ENCODE measurements around the gene KLF5. TPM values are rescaled to one million over a fixed set of nuclear protein-coding genes. Genes with fewer than 3 reads are reported as not detected.

The KLF5 gene
- total RNA-seq, 2 donors from 2014 or later, result 1.1 to 1.9 TPM

DNA sequence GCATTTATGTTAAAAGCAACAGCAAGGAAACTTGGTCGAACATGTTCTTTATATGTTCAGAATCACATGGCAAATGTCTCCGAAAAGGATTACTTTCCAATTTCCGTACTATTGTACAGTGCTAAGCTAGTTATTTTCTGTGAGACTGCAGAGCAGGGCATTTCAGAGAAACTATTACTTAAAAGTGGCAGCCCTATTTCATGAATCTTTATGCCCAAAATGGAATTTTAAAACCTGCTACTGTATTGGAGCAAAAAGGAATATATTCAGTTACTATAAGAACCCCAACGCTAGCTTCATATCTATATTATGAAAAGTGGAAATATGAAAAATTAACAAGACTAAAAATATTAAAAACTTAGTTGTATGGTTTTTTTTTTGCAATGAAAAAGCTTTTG lies 2.2 kb upstream of the KLF5 start:
- H3K36me3 Mint-ChIP-seq, result no peaks in the 10 kb centered on the region

GRCh38 chr13:73057284-73058063 lies 1.3 kb upstream of the KLF5 start:
- ATAC-seq (no peak), DNase-seq (ENCODE audit: low spot score in 2 of 2) (no peak)
- Mint-ChIP-seq H3K9me3 (no peaks in the 10 kb centered on the region), H3K36me3 (no peaks in the 10 kb centered on the region), H3K27ac (no peak overlapping the region)

More for the DNA sequence above, 2.2 kb upstream of the KLF5 start:
- no peak for DNase-seq (ENCODE audit: low spot score in 2 of 2)
- H3K27ac Mint-ChIP-seq, result no peak overlapping the region
- ATAC-seq, result no peak
- H3K9me3 Mint-ChIP-seq, result no peaks in the 10 kb centered on the region

DNA sequence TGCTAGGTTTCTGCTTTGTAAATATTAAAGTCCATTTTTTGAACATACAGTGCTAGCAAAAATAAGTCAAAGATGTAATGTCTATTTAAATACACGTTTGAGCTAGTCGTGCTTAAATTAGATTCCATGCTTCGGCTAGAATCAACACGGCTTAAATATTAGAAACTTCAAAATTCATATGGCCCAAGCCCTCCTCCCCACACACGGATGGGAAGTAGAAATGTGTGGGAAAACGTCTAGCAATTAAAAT lies 816 bp upstream of the KLF5 start:
- no peak overlapping the region for H3K27ac Mint-ChIP-seq
- H3K9me3 Mint-ChIP-seq, result no peaks in the 10 kb centered on the region
- H3K36me3 Mint-ChIP-seq, result no peaks in the 10 kb centered on the region
- DNase-seq (ENCODE audit: low spot score in 2 of 2) (no peak), ATAC-seq (no peak)

DNA sequence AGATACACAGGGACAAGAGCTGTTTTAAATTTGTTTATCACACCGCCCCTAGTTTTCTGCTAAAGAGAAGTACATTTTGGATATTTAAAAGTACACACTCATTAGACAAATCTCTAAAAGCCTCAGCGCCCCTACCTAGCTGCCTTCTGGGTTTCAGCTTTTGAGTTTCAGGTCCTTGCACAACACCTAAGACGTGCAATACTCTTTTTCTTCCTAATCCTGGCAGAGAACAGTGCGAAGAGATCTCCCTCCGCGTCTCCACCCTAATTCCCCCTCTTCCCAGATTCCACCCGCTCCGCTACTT lies 421 bp upstream of the KLF5 start:
- peak overlapping the region in 1 of 2 donors; percentile 6 for H3K27ac Mint-ChIP-seq
- H3K36me3 Mint-ChIP-seq, result no peaks in the 10 kb centered on the region
- ATAC-seq, result no peak

DNA sequence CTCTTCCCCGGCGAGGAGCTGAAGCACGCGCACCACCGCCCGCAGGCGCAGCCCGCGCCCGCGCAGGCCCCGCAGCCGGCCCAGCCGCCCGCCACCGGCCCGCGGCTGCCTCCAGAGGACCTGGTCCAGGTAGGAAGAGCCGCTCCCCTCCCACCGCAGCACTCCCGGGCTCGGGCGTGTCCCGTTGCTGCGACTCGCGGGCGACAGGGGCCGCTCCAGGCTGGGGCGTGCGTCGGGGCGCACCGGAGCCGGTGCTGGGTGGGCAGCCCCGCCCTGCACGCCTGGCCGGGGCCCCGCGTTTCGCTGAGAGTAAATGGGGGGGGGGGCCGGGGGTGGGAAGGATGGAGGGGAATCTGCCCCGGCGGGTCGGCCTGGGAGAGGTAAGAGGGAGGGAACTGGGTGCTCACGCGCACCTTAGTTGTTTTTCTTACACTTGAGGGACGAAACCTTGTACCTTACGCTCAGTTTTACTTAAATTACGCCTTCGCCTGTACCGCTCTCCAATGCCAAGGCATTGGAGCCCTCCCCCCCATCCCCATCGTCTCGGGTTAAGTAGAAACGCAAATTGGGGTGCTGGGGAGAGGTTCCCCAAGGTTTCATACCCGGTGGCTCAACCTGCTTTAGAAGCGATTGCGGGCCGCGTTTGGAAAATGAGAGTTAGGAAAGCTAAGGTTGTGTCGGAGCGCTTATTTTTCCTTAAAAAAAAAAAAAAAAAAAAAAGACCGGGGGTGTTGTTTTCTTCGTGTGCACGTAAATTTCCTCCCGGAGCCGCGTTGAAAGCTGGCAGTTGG lies 850 bp downstream of the KLF5 start:
- ATAC-seq (peak; percentile 36 to 47), DNase-seq (ENCODE audit: low spot score in 2 of 2) (peak in 1 of 2 donors; percentile 58)
- Mint-ChIP-seq H3K27ac (peak overlapping the region in 1 of 2 donors; percentile 44), H3K9me3 (no peaks in the 10 kb centered on the region), H3K36me3 (no peaks in the 10 kb centered on the region)

More for the DNA sequence above, 421 bp upstream of the KLF5 start:
- H3K9me3 Mint-ChIP-seq, result no peaks in the 10 kb centered on the region
- no peak for DNase-seq (ENCODE audit: low spot score in 2 of 2)

DNA sequence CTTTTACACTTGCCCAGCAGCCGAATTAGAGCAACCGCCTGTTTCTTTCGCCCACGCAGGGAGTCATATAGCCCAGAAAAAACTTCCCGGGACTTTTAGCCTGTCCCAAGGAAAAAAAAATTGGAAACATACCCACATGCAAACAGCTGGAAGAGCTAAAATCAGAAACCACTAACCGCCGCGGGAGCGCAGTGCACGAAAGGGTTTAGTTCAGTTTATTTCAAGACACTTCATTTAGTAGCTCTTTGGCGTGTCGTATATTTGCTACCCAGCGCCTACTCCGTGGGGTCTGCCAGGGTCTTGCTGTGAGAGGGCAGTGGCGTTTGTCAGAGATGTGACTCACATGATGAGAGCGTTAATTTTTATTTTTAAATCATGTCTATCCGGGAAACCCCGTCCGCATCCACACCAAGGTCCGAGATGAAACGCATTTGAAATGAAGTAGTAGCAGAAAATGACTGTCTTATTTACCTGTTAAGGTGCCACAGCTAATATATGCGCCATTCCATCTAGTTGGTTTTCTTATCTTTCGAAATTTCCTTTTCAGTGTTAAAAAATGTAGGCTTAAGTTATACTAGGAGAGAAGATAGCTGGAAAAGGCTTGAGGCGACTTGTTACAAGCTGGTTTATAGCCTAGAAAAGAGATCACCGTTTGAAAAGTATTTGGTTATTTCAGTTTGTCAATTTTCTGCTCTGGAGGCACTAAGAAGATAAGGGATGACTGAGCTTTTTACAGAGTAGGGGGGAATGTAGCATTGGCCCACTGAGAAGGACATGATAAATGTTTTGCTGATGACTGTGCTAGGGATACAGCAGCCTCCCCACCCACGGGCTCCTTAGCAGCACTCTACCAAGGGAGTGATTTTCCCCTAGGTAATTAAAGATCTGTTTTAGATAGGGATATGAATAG lies 1.7 kb downstream of the KLF5 start:
- no peak overlapping the region for H3K27ac Mint-ChIP-seq
- H3K36me3 Mint-ChIP-seq, result no peaks in the 10 kb centered on the region
- peak in 1 of 2 donors; percentile 7 for DNase-seq (ENCODE audit: low spot score in 2 of 2)
- no peaks in the 10 kb centered on the region for H3K9me3 Mint-ChIP-seq
- ATAC-seq, result no peak

DNA sequence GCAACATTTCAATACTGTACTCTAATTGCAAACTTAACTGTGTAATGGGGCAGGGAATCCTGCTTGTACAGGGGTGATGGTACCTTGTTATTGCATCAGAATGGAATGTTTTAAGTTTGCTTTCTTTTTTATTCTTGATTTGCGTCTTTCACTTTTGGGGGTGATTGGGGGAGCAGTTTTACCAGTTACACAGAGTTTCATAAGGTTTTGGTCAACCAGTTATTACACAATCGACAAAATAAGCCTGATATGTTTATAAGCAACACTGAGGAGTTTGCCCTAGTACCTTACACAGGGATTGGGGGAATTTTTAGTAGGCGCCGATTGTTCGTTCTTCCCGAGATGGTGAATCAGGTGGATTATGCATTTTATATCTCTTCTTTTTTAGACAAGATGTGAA lies 2.7 kb downstream of the KLF5 start:
- ATAC-seq, result no peak
- no peaks in the 10 kb centered on the region for H3K9me3 Mint-ChIP-seq
- no peaks in the 10 kb centered on the region for H3K36me3 Mint-ChIP-seq
- no peak for DNase-seq (ENCODE audit: low spot score in 2 of 2)
- H3K27ac Mint-ChIP-seq, result no peak overlapping the region

GRCh38 chr13:73061876-73062275 lies 3.1 kb downstream of the KLF5 start:
- ATAC-seq, result no peak

GRCh38 chr13:73062468-73062867 lies 3.7 kb downstream of the KLF5 start:
- DNase-seq (ENCODE audit: low spot score in 2 of 2) (no peak), ATAC-seq (no peak)
- Mint-ChIP-seq H3K9me3 (no peaks in the 10 kb centered on the region), H3K36me3 (no peaks in the 10 kb centered on the region), H3K27ac (no peak overlapping the region)

More at GRCh38 chr13:73061876-73062275, 3.1 kb downstream of the KLF5 start:
- Mint-ChIP-seq H3K27ac (no peak overlapping the region), H3K36me3 (no peaks in the 10 kb centered on the region), H3K9me3 (no peaks in the 10 kb centered on the region)
- DNase-seq (ENCODE audit: low spot score in 2 of 2), result no peak

DNA sequence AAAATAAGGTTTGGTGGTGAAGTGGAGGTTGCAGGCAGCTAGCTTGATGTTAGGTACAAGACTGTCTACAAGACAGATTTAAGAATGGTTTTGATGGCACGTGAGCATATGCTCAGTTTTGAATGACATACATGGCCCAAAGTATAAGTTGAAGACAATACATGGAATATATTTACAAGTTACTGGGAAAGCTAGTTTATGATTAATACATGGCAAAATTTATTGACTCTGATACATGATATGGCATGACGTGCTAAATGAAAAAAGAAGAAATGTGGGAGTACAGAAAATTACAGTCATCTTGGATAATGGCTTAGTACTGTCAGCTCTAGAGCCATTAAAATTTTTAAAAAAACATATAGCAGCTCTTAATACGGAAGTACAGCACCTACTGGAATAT lies 4.4 kb downstream of the KLF5 start:
- H3K36me3 Mint-ChIP-seq, result no peaks in the 10 kb centered on the region
- H3K9me3 Mint-ChIP-seq, result no peaks in the 10 kb centered on the region
- no peak for ATAC-seq
- no peak for DNase-seq (ENCODE audit: low spot score in 2 of 2)
- no peak overlapping the region for H3K27ac Mint-ChIP-seq

DNA sequence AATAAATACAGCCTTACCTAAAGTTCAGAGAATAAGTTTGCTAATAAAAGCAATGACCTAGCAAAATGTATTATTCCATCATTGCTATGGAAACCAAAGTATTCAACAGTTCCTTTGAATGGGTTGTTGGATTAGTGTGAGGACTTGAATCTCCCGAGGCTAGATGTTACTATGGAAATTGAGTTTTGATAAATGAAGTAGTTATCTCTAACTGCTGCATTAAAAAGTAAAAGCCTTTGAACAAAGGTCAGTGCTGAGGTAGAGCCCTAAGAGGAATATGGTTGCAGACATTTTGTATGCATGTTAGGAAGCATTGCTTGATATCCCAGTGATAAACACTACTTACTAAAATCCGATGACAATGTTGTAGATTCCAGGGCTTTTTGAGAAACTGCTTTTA lies 6.2 kb downstream of the KLF5 start:
- ATAC-seq (no peak), DNase-seq (ENCODE audit: low spot score in 2 of 2) (no peak)
- no peak overlapping the region for H3K27ac Mint-ChIP-seq
- no peaks in the 10 kb centered on the region for H3K36me3 Mint-ChIP-seq
- no peaks in the 10 kb centered on the region for H3K9me3 Mint-ChIP-seq

DNA sequence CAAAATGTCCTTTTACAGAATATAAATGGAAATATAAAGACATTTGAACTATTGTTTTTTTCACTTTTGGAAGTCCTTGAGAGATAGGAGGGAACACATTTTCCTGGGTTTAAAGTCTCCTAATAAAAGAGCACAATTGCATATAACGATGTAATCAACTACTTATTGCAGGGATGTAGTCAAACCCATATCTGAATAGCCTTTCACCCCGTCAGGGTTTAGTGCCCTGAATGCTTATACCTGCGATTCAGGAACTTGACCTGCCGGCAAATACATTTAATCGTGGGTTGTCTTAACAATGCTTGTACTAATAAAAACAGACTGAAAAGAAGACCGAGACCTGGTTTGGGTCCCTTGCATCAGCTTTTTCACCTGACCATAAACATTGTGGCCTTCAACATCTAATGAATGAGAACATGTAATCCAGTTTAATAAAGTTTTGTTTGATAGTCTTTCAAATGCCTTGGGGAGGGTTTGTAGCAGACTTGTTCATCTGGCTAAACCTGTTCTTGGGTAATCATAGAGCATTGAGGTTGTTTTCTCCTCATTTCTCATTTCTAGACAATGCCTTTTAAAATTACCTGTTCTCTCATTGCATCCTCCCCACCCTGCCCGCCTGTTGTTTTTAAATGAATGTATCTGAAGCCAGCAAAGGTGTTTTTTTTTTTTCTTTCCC lies 7.0 kb downstream of the KLF5 start:
- no peak for DNase-seq (ENCODE audit: low spot score in 2 of 2)
- H3K27ac Mint-ChIP-seq, result no peak overlapping the region
- no peak for ATAC-seq

DNA sequence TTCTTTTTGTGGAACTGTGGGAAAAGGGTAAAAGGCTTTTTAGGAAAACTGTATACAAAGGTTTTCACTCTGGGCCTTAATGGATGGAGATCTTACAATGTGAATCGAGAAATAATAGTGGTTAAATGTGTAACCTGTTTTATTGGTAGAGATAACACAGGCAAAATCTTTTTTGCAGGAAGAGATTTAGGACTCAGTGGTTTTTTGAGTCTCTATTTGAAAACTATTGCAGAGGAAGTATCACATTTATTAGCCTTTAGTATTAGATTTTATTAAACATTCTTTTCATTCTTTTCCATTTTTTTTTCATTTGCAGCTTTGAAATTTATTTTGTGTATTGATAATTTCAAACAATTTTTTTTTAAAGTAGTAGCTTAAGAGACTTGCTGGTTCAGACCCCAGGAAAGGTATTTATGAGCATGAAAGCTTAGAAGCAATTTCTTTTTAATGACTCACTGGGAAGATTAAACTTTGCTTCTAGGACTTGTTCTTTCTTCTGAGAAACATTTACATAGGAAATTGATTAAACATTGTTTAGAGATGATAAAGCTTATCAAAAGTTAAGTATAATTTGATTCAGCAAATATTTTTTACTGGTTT lies 10.5 kb downstream of the KLF5 start:
- Mint-ChIP-seq H3K9me3 (no peaks in the 10 kb centered on the region), H3K36me3 (no peaks in the 10 kb centered on the region), H3K27ac (no peak overlapping the region)
- ATAC-seq, result no peak
- DNase-seq (ENCODE audit: low spot score in 2 of 2), result no peak

More for the DNA sequence above, 7.0 kb downstream of the KLF5 start:
- H3K9me3 Mint-ChIP-seq, result no peaks in the 10 kb centered on the region
- no peaks in the 10 kb centered on the region for H3K36me3 Mint-ChIP-seq

- Mint-ChIP-seq H3K9me3 (no peaks in the 10 kb centered on the region), H3K36me3 (no peaks in the 10 kb centered on the region), H3K27ac (no peak overlapping the region)
- ATAC-seq (no peak), DNase-seq (ENCODE audit: low spot score in 2 of 2) (no peak)
Measured at GRCh38 chr13:73070451-73071098, 11.8 kb downstream of the KLF5 start.

DNA sequence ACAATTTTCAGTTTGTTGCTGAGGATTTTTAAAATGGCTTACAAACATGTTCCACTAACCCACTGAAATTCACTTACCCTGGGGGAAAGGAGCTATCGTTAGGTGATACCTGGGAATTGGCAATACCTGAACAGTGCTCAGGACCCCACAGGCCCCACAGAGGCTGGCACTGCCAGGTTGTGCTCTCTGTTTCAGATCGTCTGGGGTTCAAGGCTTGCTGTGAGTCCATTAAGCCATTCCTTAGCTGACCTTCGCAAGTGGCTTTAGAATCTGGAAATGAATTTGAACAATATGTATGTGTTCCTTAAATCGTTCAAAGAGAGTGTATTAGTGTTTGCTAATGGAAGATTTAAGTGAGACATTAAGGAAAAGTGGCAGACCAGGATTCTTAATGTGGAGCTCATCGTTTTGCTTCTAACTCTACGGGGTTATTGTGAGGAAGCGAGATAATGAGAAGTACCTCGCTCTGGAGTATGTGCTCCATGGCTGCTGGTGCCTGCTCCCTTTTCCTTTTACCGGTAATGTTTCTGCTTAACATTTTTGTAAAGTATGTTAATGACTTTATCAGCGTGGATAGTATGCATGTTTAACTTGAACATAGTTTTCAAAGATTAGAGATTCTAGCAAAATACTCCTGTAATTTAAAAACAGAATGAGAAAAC lies 13.6 kb downstream of the KLF5 start:
- ATAC-seq, result no peak
- Mint-ChIP-seq H3K36me3 (no peaks in the 10 kb centered on the region), H3K9me3 (no peaks in the 10 kb centered on the region), H3K27ac (no peak overlapping the region)
- no peak for DNase-seq (ENCODE audit: low spot score in 2 of 2)

DNA sequence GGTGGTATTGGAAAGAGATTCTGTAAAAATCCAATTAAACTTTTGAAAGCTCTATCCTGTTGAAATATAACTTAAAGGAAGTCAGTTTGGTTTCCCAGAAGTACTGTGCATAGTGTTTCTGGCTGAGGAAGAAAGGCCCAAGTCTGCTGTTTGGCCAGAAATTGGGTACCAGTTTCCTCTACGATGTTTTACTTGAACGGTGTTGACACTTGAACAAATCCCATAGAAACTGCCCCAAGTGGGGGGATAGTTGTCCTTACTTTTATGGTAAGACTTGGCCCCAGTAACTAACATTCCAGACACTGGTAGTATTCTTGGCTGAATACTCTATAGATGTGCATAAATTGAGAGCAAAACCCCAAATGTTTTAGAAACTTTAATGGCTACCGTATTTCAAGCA lies 14.2 kb downstream of the KLF5 start:
- DNase-seq (ENCODE audit: low spot score in 2 of 2), result no peak
- ATAC-seq, result no peak
- H3K9me3 Mint-ChIP-seq, result no peaks in the 10 kb centered on the region
- no peak overlapping the region for H3K27ac Mint-ChIP-seq
- no peaks in the 10 kb centered on the region for H3K36me3 Mint-ChIP-seq
